ENCODE results near the gene CHST8. TPM values are rescaled to one million over a fixed set of nuclear protein-coding genes. Genes with fewer than 3 reads are reported as not detected.

The CHST8 gene
- total and polyA plus RNA-seq, 5 donors from 2014 or later = 0.27 TPM; not detected in 4

DNA sequence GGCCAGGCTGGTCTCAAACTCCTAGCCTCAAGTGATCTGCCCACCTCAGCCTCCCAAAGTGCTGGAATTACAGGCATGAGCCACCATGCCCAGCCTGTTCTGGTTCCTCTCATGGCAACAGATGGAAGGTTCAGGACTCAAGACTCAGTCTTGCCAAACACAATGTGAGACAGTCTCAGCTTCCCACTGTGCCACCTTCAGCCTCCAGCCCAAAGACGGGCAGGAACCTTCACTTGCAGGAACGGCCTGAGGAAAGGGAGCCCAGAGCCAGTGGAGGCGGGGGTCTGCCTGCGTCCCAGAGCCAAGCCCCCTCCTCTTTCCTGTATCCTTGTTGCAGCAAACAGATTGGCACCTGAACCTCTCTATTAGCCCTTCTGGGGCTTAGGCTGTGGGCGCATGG lies 2.9 kb upstream of the CHST8 start:
- H3K27me3 Mint-ChIP-seq = peaks cover 41% of the 10 kb centered on the region
- Histone ChIP-seq H3K27me3 (ENCODE audit: control insufficient read depth, insufficient read depth, low read length) (peaks cover 4% of the 10 kb centered on the region), H3K9me3 (ENCODE audit: control insufficient read depth in 2 of 2, low read length in 2 of 2) (no peaks in the 10 kb centered on the region), H3K4me1 (ENCODE audit: control insufficient read depth, insufficient read depth, low read length, poor library complexity, severe bottlenecking) (no peaks in the 10 kb centered on the region), H3K36me3 (ENCODE audit: control insufficient read depth, insufficient read depth, low read length) (no peaks in the 10 kb centered on the region), H3K4me3 (ENCODE audit: low read depth, low read length) (no peak overlapping the region), H3K27ac (ENCODE audit: insufficient read depth, low read length, poor library complexity, severe bottlenecking) (no peak overlapping the region)
- peaks cover 0 to 3% (median 0%) of the 10 kb centered on the region in 7 donors for H3K9me3 Mint-ChIP-seq
- DNase-seq (no peak), ATAC-seq (ENCODE audit: low read depth in 2 of 2) (no peak)
- peaks cover 0 to 3% (median 0%) of the 10 kb centered on the region in 4 donors for H3K4me1 Mint-ChIP-seq
- no peaks in the 10 kb centered on the region for H3K36me3 Mint-ChIP-seq
- H3K4me3 Mint-ChIP-seq = no peak overlapping the region
- H3K27ac Mint-ChIP-seq = no peak overlapping the region

DNA sequence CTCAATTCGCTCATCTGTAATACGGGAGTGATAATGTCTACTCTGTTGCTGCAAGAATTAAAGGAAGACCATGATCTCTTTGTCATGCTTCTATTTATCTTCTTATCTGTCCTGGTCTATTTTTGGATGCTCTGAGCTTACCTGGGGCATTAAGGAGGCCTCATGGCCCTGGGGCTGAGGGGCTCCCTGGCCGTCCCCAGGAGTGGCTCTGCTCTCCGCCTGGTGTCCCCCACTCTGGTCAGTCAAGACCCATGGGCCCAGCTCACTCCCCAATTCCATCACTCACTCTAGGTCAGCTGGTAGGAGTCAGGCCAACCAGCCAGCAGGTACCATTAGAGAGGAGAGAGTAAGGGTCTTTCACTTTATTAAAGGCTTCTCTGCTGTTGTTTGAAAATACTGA lies 1.1 kb upstream of the CHST8 start:
- H3K36me3 Mint-ChIP-seq = no peaks in the 10 kb centered on the region
- peaks cover 49% of the 10 kb centered on the region for H3K27me3 Mint-ChIP-seq
- H3K4me3 ChIP-seq (ENCODE audit: low read depth, low read length) = no peak overlapping the region
- ATAC-seq (ENCODE audit: low read depth in 2 of 2) (no peak), DNase-seq (no peak)
- H3K4me1 ChIP-seq (ENCODE audit: control insufficient read depth, insufficient read depth, low read length, poor library complexity, severe bottlenecking) = no peaks in the 10 kb centered on the region
- H3K27ac ChIP-seq (ENCODE audit: insufficient read depth, low read length, poor library complexity, severe bottlenecking) = no peak overlapping the region
- peaks cover 0 to 3% (median 0%) of the 10 kb centered on the region in 4 donors for H3K4me1 Mint-ChIP-seq
- no peaks in the 10 kb centered on the region for H3K9me3 ChIP-seq (ENCODE audit: control insufficient read depth in 2 of 2, low read length in 2 of 2)
- no peak overlapping the region for H3K4me3 Mint-ChIP-seq
- H3K36me3 ChIP-seq (ENCODE audit: control insufficient read depth, insufficient read depth, low read length) = no peaks in the 10 kb centered on the region
- peaks cover 0 to 3% (median 0%) of the 10 kb centered on the region in 7 donors for H3K9me3 Mint-ChIP-seq
- peaks cover 4% of the 10 kb centered on the region for H3K27me3 ChIP-seq (ENCODE audit: control insufficient read depth, insufficient read depth, low read length)
- no peak overlapping the region for H3K27ac Mint-ChIP-seq

DNA sequence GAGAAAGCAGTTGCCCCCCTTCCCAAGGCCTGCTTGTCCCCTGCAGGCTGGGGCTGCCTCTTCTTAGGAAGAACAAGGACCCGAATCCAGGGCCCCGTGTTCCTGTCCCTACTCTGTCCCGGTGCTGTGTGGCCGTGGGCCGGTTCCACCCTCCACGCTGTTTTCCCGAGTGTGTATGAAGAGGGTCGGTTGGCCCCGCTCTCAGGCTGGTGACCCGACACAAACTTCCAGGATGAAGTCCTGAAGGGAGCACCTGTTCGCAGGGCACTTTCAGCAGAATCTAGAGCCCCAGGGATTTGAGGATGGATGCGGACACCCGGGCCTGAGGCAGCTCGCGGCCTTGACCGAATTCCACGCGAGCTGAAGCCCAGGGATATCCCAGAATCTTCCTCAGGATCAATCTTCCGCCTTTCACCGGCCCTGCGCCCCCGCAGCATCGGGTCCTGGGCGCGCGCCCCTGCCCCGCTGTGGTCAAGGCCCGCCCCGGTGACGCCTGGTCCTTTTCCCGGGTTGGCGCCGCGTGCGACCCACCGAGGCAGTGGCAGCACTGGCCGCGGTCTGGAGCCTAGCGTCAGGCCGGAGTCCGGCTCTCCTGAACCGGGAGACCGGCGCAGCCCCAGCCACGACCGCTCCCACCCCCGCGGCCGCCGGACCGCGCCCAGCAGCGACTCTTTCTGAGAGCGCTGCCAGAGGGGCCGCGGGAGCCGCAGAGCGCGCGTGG lies 528 bp upstream of the CHST8 start:
- ATAC-seq (ENCODE audit: low read depth in 2 of 2) (no peak), DNase-seq (no peak)
- H3K4me1 Mint-ChIP-seq = peaks cover 0 to 3% (median 0%) of the 10 kb centered on the region in 4 donors
- peaks cover 0 to 3% (median 0%) of the 10 kb centered on the region in 7 donors for H3K9me3 Mint-ChIP-seq
- no peak overlapping the region for H3K4me3 Mint-ChIP-seq
- H3K36me3 Mint-ChIP-seq = no peaks in the 10 kb centered on the region
- Histone ChIP-seq H3K27ac (ENCODE audit: insufficient read depth, low read length, poor library complexity, severe bottlenecking) (no peak overlapping the region), H3K9me3 (ENCODE audit: control insufficient read depth in 2 of 2, low read length in 2 of 2) (no peaks in the 10 kb centered on the region), H3K27me3 (ENCODE audit: control insufficient read depth, insufficient read depth, low read length) (peaks cover 4% of the 10 kb centered on the region), H3K36me3 (ENCODE audit: control insufficient read depth, insufficient read depth, low read length) (no peaks in the 10 kb centered on the region), H3K4me1 (ENCODE audit: control insufficient read depth, insufficient read depth, low read length, poor library complexity, severe bottlenecking) (no peaks in the 10 kb centered on the region), H3K4me3 (ENCODE audit: low read depth, low read length) (no peak overlapping the region)
- H3K27ac Mint-ChIP-seq = no peak overlapping the region
- peaks cover 46% of the 10 kb centered on the region for H3K27me3 Mint-ChIP-seq

DNA sequence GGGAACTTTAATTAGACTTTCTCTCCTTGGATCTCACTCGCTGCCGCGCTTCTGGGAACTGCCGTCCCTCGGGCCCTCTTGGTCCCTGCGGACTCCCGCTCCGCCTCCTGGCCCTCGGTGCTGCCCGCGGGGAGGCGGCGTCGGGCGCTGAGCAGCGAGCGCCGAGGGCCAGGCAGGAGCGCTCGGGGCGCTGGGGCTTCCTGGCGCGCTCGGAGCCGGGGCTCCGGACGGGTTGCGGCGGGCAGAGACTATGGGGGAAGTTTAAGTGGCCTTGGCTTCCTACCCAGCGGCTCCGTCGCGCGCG lies 704 bp downstream of the CHST8 start:
- no peak overlapping the region for H3K4me3 ChIP-seq (ENCODE audit: low read depth, low read length)
- DNase-seq (no peak), ATAC-seq (ENCODE audit: low read depth in 2 of 2) (no peak)
- no peaks in the 10 kb centered on the region for H3K36me3 Mint-ChIP-seq
- H3K36me3 ChIP-seq (ENCODE audit: control insufficient read depth, insufficient read depth, low read length) = no peaks in the 10 kb centered on the region
- H3K27ac Mint-ChIP-seq = no peak overlapping the region
- no peaks in the 10 kb centered on the region for H3K4me1 ChIP-seq (ENCODE audit: control insufficient read depth, insufficient read depth, low read length, poor library complexity, severe bottlenecking)
- H3K9me3 ChIP-seq (ENCODE audit: control insufficient read depth in 2 of 2, low read length in 2 of 2) = no peaks in the 10 kb centered on the region
- H3K4me1 Mint-ChIP-seq = peaks cover 0 to 3% (median 0%) of the 10 kb centered on the region in 4 donors
- H3K27me3 Mint-ChIP-seq = peaks cover 46% of the 10 kb centered on the region
- peaks cover 4% of the 10 kb centered on the region for H3K27me3 ChIP-seq (ENCODE audit: control insufficient read depth, insufficient read depth, low read length)
- peaks cover 0 to 3% (median 0%) of the 10 kb centered on the region in 7 donors for H3K9me3 Mint-ChIP-seq
- no peak overlapping the region for H3K4me3 Mint-ChIP-seq
- no peak overlapping the region for H3K27ac ChIP-seq (ENCODE audit: insufficient read depth, low read length, poor library complexity, severe bottlenecking)

GRCh38 chr19:33622809-33623511 lies 1.2 kb downstream of the CHST8 start:
- Mint-ChIP-seq H3K4me1 (peaks cover 0 to 3% (median 0%) of the 10 kb centered on the region in 4 donors), H3K36me3 (no peaks in the 10 kb centered on the region), H3K27ac (no peak overlapping the region), H3K9me3 (peaks cover 0 to 3% (median 0%) of the 10 kb centered on the region in 7 donors), H3K4me3 (no peak overlapping the region), H3K27me3 (peaks cover 46% of the 10 kb centered on the region)
- Histone ChIP-seq H3K9me3 (ENCODE audit: control insufficient read depth in 2 of 2, low read length in 2 of 2) (no peaks in the 10 kb centered on the region), H3K36me3 (ENCODE audit: control insufficient read depth, insufficient read depth, low read length) (no peaks in the 10 kb centered on the region), H3K4me3 (ENCODE audit: low read depth, low read length) (no peak overlapping the region), H3K27ac (ENCODE audit: insufficient read depth, low read length, poor library complexity, severe bottlenecking) (no peak overlapping the region), H3K27me3 (ENCODE audit: control insufficient read depth, insufficient read depth, low read length) (peaks cover 4% of the 10 kb centered on the region), H3K4me1 (ENCODE audit: control insufficient read depth, insufficient read depth, low read length, poor library complexity, severe bottlenecking) (no peaks in the 10 kb centered on the region)
- no peak for DNase-seq
- ATAC-seq (ENCODE audit: low read depth in 2 of 2) = no peak

DNA sequence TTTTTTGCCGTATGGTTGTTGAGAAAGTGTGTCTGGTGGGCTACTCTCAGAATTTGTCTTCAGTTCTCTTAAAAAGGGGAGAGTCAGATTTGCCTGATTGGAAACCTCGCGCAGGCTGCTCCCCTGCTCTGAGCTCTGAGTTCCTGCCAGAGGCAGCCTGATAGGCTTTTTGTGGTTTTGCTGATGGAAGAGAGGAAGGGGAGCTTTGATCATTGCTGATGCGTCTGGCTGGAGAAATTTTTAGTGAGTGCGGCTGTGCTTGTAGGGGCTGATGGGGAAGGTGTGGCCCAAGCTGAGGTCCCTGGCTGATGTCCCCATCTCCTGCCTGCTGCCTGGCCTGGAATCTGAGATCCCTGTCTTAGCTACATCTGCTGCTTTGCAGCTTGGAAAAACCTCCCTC lies 2.8 kb downstream of the CHST8 start:
- DNase-seq (no peak), ATAC-seq (ENCODE audit: low read depth in 2 of 2) (no peak)
- peaks cover 39% of the 10 kb centered on the region for H3K27me3 Mint-ChIP-seq
- no peaks in the 10 kb centered on the region for H3K9me3 Mint-ChIP-seq
- peaks cover 0 to 3% (median 0%) of the 10 kb centered on the region in 4 donors for H3K4me1 Mint-ChIP-seq
- no peak overlapping the region for H3K4me3 Mint-ChIP-seq
- peaks cover 4% of the 10 kb centered on the region for H3K27me3 ChIP-seq (ENCODE audit: control insufficient read depth, insufficient read depth, low read length)
- no peaks in the 10 kb centered on the region for H3K9me3 ChIP-seq (ENCODE audit: control insufficient read depth in 2 of 2, low read length in 2 of 2)
- no peak overlapping the region for H3K27ac ChIP-seq (ENCODE audit: insufficient read depth, low read length, poor library complexity, severe bottlenecking)
- H3K36me3 Mint-ChIP-seq = no peaks in the 10 kb centered on the region
- H3K27ac Mint-ChIP-seq = no peak overlapping the region
- no peaks in the 10 kb centered on the region for H3K36me3 ChIP-seq (ENCODE audit: control insufficient read depth, insufficient read depth, low read length)
- H3K4me1 ChIP-seq (ENCODE audit: control insufficient read depth, insufficient read depth, low read length, poor library complexity, severe bottlenecking) = no peaks in the 10 kb centered on the region
- no peak overlapping the region for H3K4me3 ChIP-seq (ENCODE audit: low read depth, low read length)

DNA sequence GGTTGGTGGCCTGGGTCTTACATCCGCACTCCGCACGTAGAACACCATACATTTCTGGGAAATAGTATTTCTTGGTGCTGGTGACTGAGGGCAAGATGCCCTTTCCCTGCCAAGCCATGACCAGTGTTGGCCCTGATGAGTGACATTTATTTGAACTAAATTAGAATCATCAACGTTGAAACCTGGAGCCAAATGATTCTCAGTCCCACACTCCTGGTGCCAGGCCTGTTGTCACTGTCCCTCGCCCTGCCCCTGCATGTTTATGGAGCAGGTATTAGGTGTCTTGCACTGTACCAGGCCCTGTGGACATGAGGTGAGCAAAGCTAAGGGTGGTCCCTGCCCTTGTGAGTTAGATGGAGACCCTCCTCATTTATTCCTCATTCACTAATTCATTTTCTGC lies 5.8 kb downstream of the CHST8 start:
- Mint-ChIP-seq H3K27me3 (peaks cover 24% of the 10 kb centered on the region), H3K4me3 (no peak overlapping the region), H3K36me3 (no peaks in the 10 kb centered on the region), H3K27ac (no peak overlapping the region), H3K9me3 (no peaks in the 10 kb centered on the region), H3K4me1 (peaks cover 0 to 3% (median 0%) of the 10 kb centered on the region in 4 donors)
- ATAC-seq (ENCODE audit: low read depth in 2 of 2) = no peak
- H3K4me1 ChIP-seq (ENCODE audit: control insufficient read depth, insufficient read depth, low read length, poor library complexity, severe bottlenecking) = no peaks in the 10 kb centered on the region
- H3K4me3 ChIP-seq (ENCODE audit: low read depth, low read length) = no peak overlapping the region
- H3K9me3 ChIP-seq (ENCODE audit: control insufficient read depth in 2 of 2, low read length in 2 of 2) = no peaks in the 10 kb centered on the region
- DNase-seq = no peak
- H3K27me3 ChIP-seq (ENCODE audit: control insufficient read depth, insufficient read depth, low read length) = peaks cover 2% of the 10 kb centered on the region
- H3K27ac ChIP-seq (ENCODE audit: insufficient read depth, low read length, poor library complexity, severe bottlenecking) = no peak overlapping the region
- H3K36me3 ChIP-seq (ENCODE audit: control insufficient read depth, insufficient read depth, low read length) = no peaks in the 10 kb centered on the region

Data from CD4-positive, CD25-positive, alpha-beta regulatory T cell (primary cell).